Stimulated activated CD4-positive, alpha-beta T cell treated with anti-CD3 and anti-CD28 coated beads, Interleukin-2, amount 100 ng/mL, for 48 hours (primary cell): ENCODE results near the gene SEMA5B.

Source experiments
- DNase-seq, 2 donors: peaks; one replicate each; pipeline ENCODE4 v3.0.0-alpha.2; 2020

Gene SEMA5B

GRCh38 chr3:122882361-122882947 lies 145.1 kb downstream of the SEMA5B start:
- no peak for DNase-seq

DNA sequence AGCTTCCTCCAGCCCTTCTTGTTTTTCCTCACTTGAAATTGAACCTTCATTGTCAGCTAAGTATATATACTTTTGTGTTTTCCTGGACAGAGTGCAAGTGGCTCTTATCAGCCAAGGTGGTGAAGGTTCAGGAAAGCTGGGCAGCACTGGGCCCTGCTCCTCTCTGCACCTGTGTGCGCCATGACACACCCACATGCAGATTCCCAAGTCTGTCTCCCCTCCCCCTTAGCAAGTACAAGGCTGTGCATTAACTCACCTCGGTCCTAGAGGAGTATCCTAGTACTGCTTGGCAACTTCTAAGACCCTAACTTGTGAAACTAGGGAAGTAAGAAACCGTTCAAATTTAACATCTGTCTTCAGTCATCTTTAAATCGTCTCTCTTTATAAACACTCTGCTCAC lies 146.9 kb downstream of the SEMA5B start:
- DNase-seq, result no peak

GRCh38 chr3:122880173-122880572 lies 147.4 kb downstream of the SEMA5B start:
- no peak for DNase-seq

GRCh38 chr3:122875547-122876127 lies 151.9 kb downstream of the SEMA5B start:
- DNase-seq, result no peak

GRCh38 chr3:122873741-122874515 lies 153.6 kb downstream of the SEMA5B start:
- DNase-seq, result no peak

GRCh38 chr3:122868322-122868721 lies 159.2 kb downstream of the SEMA5B start:
- no peak for DNase-seq

DNA sequence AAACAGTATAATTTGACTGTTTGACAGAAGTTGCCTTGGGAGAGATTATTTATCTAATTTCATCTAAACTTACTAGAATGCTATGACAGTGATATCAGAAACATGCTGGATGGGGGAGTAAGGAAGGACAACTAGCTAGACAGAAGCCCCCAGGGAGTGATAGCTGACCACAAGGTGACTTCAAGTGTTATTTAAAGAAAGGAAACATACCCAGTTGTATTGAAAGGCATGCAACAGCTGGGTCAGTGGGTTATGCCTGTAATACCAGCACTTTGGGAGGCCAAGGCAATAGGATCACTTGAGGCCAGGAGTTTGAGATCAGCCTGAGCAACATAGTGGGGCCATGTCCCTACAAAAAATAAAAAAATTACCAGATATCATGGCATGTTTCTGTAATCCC lies 163.1 kb downstream of the SEMA5B start:
- no peak for DNase-seq

- DNase-seq, result no peak
These were observed 165.2 kb downstream of the SEMA5B start for GRCh38 chr3:122862381-122862780.
